Measurements from ENCODE around the gene ATR. TPM values are rescaled to one million over a fixed set of nuclear protein-coding genes. Genes with fewer than 3 reads are reported as not detected.

The ATR gene
- total and polyA plus RNA-seq, 9 of the 15 experiments (the other 6 are each of a cell fraction or from before 2014, with no cell fraction given), result 18.0 to 37.8 (median 23.2) TPM

DNA sequence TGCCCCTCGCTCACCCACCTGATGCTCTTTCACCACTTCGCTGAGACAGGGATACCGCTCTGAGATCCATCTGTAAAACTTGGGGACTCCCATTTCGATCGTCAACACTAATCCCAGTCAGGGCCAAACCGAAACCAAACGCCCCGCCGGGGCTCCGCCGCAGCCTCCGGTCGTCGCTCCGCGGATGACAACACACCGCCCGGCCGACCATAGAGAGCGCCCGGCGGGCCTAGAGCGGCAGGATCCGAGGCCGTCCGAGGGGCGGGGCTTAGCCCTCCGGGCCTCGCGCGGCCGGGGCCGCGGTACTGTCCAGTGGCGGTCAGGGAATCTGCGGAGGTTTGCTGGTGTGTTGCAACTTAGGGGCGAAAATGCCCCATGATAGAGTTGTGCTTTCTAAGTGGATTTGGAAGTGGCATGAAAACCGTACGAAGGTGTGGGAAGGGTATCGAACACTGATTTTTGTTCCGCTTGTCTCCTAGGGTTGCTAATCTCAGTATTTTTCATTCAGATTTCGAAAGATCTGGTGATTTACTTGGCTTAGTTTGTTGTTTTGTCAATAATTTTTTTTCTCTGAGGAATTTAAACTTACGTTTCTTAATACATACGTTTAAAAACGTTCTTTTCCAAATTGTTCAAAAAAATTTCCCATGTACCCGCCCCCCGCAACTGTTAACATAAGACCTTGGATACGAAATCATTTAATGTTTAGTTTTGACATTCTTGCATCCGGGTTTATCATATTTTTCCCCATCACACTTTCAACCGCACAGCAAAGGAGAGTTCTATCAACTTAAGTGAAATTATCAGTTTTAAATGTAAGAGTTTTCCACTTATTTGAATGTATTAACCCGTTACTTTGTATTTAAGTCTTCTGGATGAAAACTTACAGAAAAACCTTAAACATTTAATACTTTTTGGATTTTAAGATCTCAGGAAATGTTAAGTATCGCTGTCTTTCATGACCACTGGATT lies 130.4 kb downstream of the ATR start, which contains the start of gene XRN1 (continued):
- TF ChIP-seq, protein P1, sequence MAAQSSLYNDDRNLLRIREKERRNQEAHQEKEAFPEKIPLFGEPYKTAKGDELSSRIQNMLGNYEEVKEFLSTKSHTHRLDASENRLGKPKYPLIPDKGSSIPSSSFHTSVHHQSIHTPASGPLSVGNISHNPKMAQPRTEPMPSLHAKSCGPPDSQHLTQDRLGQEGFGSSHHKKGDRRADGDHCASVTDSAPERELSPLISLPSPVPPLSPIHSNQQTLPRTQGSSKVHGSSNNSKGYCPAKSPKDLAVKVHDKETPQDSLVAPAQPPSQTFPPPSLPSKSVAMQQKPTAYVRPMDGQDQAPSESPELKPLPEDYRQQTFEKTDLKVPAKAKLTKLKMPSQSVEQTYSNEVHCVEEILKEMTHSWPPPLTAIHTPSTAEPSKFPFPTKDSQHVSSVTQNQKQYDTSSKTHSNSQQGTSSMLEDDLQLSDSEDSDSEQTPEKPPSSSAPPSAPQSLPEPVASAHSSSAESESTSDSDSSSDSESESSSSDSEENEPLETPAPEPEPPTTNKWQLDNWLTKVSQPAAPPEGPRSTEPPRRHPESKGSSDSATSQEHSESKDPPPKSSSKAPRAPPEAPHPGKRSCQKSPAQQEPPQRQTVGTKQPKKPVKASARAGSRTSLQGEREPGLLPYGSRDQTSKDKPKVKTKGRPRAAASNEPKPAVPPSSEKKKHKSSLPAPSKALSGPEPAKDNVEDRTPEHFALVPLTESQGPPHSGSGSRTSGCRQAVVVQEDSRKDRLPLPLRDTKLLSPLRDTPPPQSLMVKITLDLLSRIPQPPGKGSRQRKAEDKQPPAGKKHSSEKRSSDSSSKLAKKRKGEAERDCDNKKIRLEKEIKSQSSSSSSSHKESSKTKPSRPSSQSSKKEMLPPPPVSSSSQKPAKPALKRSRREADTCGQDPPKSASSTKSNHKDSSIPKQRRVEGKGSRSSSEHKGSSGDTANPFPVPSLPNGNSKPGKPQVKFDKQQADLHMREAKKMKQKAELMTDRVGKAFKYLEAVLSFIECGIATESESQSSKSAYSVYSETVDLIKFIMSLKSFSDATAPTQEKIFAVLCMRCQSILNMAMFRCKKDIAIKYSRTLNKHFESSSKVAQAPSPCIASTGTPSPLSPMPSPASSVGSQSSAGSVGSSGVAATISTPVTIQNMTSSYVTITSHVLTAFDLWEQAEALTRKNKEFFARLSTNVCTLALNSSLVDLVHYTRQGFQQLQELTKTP (IDR thresholded peaks at IDR 0.05; ENCODE audit: low read depth in 1 of 2, partially characterized antibody in 2 of 2), result no peak
- TF ChIP-seq, protein P2, sequence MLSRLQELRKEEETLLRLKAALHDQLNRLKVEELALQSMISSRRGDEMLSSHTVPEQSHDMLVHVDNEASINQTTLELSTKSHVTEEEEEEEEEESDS (CRISPR knock-in tag; IDR thresholded peaks at IDR 0.05), result no peak
- TF ChIP-seq, protein P3, sequence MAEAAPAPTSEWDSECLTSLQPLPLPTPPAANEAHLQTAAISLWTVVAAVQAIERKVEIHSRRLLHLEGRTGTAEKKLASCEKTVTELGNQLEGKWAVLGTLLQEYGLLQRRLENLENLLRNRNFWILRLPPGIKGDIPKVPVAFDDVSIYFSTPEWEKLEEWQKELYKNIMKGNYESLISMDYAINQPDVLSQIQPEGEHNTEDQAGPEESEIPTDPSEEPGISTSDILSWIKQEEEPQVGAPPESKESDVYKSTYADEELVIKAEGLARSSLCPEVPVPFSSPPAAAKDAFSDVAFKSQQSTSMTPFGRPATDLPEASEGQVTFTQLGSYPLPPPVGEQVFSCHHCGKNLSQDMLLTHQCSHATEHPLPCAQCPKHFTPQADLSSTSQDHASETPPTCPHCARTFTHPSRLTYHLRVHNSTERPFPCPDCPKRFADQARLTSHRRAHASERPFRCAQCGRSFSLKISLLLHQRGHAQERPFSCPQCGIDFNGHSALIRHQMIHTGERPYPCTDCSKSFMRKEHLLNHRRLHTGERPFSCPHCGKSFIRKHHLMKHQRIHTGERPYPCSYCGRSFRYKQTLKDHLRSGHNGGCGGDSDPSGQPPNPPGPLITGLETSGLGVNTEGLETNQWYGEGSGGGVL (CRISPR knock-in tag; IDR thresholded peaks at IDR 0.05), result no peak
- TF ChIP-seq EP400 (IDR thresholded peaks at IDR 0.05) (peak; percentile 75), ELF1 (tag; IDR thresholded peaks at IDR 0.05) (no peak), SMAD3 (CRISPR knock-in tag; conservative IDR thresholded peaks at IDR 0.05) (no peak), HNRNPUL1 (IDR thresholded peaks at IDR 0.05; ENCODE audit: low read length) (no peak), U2AF2 (optimal IDR thresholded peaks at IDR 0.05; ENCODE audit: low read depth, low read length) (no peak), ZC3H4 (CRISPR knock-in tag; IDR thresholded peaks at IDR 0.05; ENCODE audit: borderline replicate concordance) (no peak), ZNF316 (IDR thresholded peaks at IDR 0.05) (no peak), ZNF695 (CRISPR knock-in tag; IDR thresholded peaks at IDR 0.05) (no peak), ETS2 (tag; IDR thresholded peaks at IDR 0.05; ENCODE audit: borderline replicate concordance, poor library complexity, severe bottlenecking) (no peak)
- TF ChIP-seq, protein P4, sequence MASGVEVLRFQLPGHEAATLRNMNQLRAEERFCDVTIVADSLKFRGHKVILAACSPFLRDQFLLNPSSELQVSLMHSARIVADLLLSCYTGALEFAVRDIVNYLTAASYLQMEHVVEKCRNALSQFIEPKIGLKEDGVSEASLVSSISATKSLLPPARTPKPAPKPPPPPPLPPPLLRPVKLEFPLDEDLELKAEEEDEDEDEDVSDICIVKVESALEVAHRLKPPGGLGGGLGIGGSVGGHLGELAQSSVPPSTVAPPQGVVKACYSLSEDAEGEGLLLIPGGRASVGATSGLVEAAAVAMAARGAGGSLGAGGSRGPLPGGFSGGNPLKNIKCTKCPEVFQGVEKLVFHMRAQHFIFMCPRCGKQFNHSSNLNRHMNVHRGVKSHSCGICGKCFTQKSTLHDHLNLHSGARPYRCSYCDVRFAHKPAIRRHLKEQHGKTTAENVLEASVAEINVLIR (CRISPR knock-in tag; IDR thresholded peaks at IDR 0.05), result peak; percentile 90
- TF ChIP-seq, protein P5, sequence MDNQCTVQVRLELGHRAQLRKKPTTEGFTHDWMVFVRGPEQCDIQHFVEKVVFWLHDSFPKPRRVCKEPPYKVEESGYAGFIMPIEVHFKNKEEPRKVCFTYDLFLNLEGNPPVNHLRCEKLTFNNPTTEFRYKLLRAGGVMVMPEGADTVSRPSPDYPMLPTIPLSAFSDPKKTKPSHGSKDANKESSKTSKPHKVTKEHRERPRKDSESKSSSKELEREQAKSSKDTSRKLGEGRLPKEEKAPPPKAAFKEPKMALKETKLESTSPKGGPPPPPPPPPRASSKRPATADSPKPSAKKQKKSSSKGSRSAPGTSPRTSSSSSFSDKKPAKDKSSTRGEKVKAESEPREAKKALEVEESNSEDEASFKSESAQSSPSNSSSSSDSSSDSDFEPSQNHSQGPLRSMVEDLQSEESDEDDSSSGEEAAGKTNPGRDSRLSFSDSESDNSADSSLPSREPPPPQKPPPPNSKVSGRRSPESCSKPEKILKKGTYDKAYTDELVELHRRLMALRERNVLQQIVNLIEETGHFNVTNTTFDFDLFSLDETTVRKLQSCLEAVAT (IDR thresholded peaks at IDR 0.05), result no peak
- TF ChIP-seq, protein P6, sequence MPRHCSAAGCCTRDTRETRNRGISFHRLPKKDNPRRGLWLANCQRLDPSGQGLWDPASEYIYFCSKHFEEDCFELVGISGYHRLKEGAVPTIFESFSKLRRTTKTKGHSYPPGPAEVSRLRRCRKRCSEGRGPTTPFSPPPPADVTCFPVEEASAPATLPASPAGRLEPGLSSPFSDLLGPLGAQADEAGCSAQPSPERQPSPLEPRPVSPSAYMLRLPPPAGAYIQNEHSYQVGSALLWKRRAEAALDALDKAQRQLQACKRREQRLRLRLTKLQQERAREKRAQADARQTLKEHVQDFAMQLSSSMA (CRISPR knock-in tag; IDR thresholded peaks at IDR 0.05), result no peak
